Loucy (cell line): Measurements from ENCODE around the gene DUX4.
"Not testable (repeated sequence)": the region's sequence is repeated elsewhere in the genome, so short reads cannot be mapped to it uniquely, and the experiment has no call there.

Experiments
- H2AFZ ChIP-seq: fragments of 200-600 bp; sonication (generic); 2 replicates; pipeline ENCODE4 v1.6.0; 2016; ENCODE audit warnings: antibody characterized with exemption, mild to moderate bottlenecking, low read length, moderate library complexity
- H3F3A ChIP-seq: fragments of 200-600 bp; 2 replicates; pipeline ENCODE4 v1.6.0; 2016; ENCODE audit warnings: antibody characterized with exemption, low read depth, mild to moderate bottlenecking
- H3K27me3 ChIP-seq: fragments of 200-600 bp; sonication (generic); 2 replicates; pipeline ENCODE4 v1.6.1; 2014; ENCODE audit warnings: low read length, mild to moderate bottlenecking; ENCODE audit not compliant: insufficient read depth, poor library complexity, severe bottlenecking
- H3K36me3 ChIP-seq: fragments of 200-600 bp; sonication (generic); 2 replicates; pipeline ENCODE4 v1.6.1; 2016; ENCODE audit warnings: low read length; ENCODE audit not compliant: insufficient read depth
- H3K4me1 ChIP-seq: fragments of 200-600 bp; sonication (generic); 2 replicates; pipeline ENCODE4 v1.5.1; 2014; ENCODE audit warnings: low read length, mild to moderate bottlenecking; ENCODE audit not compliant: insufficient read depth, poor library complexity, severe bottlenecking
- H3K4me2 ChIP-seq: fragments of 200-600 bp; sonication (generic); 2 replicates; pipeline ENCODE4 v1.6.0; 2014; ENCODE audit warnings: antibody characterized with exemption, low read length, low read depth, mild to moderate bottlenecking; ENCODE audit not compliant: poor library complexity, severe bottlenecking
- H3K4me3 ChIP-seq: fragments of 200-600 bp; sonication (generic); 2 replicates; pipeline ENCODE4 v1.5.1; 2014; ENCODE audit warnings: low read length, mild to moderate bottlenecking, mixed read lengths; ENCODE audit not compliant: poor library complexity, severe bottlenecking
- H3K79me2 ChIP-seq: fragments of 200-600 bp; sonication (generic); 2 replicates; pipeline ENCODE4 v1.6.1; 2014; ENCODE audit warnings: low read length; ENCODE audit not compliant: insufficient read depth
- H3K9ac ChIP-seq: fragments of 200-600 bp; sonication (generic); 2 replicates; pipeline ENCODE4 v1.6.0; 2014; ENCODE audit warnings: mild to moderate bottlenecking, low read depth, low read length, moderate library complexity; ENCODE audit not compliant: poor library complexity, severe bottlenecking
- H3K9me2 ChIP-seq: fragments of 200-600 bp; sonication (generic); replicated peaks from 2 replicates; pipeline ENCODE4 v1.6.1; 2016; ENCODE audit warnings: low read depth, low read length, mixed read lengths
- H3K9me3 ChIP-seq: fragments of 200-600 bp; sonication (generic); 2 replicates; pipeline ENCODE4 v1.6.1; 2014; ENCODE audit warnings: mild to moderate bottlenecking, antibody characterized with exemption, low read length, low read depth; ENCODE audit not compliant: insufficient read depth
- H4K20me1 ChIP-seq: fragments of 200-600 bp; sonication (generic); 2 replicates; pipeline ENCODE4 v1.6.0; 2014; ENCODE audit warnings: antibody characterized with exemption, low read length, mild to moderate bottlenecking; ENCODE audit not compliant: insufficient read depth, poor library complexity, severe bottlenecking

Gene DUX4

DNA sequence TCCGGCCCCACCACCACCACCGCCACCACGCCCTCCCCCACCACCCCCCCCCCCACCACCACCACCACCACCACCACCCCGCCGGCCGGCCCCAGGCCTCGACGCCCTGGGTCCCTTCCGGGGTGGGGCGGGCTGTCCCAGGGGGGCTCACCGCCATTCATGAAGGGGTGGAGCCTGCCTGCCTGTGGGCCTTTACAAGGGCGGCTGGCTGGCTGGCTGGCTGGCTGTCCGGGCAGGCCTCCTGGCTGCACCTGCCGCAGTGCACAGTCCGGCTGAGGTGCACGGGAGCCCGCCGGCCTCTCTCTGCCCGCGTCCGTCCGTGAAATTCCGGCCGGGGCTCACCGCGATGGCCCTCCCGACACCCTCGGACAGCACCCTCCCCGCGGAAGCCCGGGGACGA is at the start of gene DUX4:
Gene DUX4, plus strand, starts transcription at position 347 of the 400 bp plus-strand sequence. Its CDS starts 0 bp downstream, at position 347.
- not testable (repeated sequence) for H3K36me3 ChIP-seq, H3K9me3 ChIP-seq, H3K4me1 ChIP-seq, H2AFZ ChIP-seq, H3K4me2 ChIP-seq, H3K9me2 ChIP-seq, H3K79me2 ChIP-seq, H3F3A ChIP-seq, H4K20me1 ChIP-seq, H3K4me3 ChIP-seq, H3K27me3 ChIP-seq, H3K9ac ChIP-seq

DNA sequence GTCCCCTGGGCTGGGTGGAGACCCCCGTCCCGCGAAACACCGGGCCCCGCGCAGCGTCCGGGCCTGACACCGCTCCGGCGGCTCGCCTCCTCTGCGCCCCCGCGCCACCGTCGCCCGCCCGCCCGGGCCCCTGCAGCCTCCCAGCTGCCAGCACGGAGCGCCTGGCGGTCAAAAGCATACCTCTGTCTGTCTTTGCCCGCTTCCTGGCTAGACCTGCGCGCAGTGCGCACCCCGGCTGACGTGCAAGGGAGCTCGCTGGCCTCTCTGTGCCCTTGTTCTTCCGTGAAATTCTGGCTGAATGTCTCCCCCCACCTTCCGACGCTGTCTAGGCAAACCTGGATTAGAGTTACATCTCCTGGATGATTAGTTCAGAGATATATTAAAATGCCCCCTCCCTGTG is 1.9 kb downstream of the DUX4 start:
- not testable (repeated sequence) for H3K9me3 ChIP-seq, H3K4me1 ChIP-seq, H2AFZ ChIP-seq, H3K27me3 ChIP-seq, H3K9ac ChIP-seq, H4K20me1 ChIP-seq, H3K79me2 ChIP-seq, H3K4me2 ChIP-seq, H3K4me3 ChIP-seq, H3F3A ChIP-seq, H3K36me3 ChIP-seq, H3K9me2 ChIP-seq

DNA sequence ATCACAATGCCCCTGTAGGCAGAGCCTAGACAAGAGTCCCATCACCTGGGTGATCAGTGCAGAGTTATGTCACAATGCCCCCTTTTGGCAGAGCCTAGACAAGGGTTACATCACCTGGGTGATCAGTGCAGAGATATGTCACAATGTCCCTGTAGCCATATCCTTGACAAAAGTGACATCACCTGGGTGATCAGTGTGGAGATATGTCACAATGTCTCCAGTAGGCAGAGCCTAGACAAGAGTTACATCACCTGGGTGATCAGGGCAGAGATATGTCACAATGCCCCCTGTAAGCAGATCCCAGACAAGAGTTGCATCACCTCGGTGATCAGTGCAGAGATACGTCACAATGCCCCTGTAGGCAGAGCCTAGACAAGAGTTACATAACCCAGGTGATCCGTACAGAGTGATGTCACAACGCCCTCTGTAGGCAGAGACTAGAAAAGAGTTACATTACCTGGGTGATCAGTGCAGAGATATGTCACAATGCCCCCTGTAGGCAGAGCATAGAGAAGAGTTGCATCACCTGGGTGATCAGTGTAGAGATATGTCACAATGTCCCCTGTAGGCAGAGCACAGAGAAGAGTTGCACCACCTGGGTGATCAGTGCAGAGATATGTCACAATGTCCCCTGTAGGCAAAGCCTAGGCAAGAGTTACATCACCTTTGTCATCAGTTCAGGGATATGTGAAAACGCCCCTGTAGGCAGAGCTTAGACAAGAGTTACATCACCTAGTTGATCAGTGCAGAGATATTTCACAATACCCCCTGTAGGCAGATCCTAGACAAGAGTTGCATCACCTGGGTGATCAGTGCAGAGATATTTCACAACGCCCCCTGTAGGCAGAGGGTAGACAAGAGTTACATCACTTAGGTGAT is 4.4 kb downstream of the DUX4 start:
- H2AFZ ChIP-seq, H3K27me3 ChIP-seq, H3K4me1 ChIP-seq, H3K9me2 ChIP-seq, H3K36me3 ChIP-seq, H3F3A ChIP-seq, H4K20me1 ChIP-seq, H3K79me2 ChIP-seq, H3K4me3 ChIP-seq, H3K9me3 ChIP-seq, H3K9ac ChIP-seq, H3K4me2 ChIP-seq: not testable (repeated sequence)

DNA sequence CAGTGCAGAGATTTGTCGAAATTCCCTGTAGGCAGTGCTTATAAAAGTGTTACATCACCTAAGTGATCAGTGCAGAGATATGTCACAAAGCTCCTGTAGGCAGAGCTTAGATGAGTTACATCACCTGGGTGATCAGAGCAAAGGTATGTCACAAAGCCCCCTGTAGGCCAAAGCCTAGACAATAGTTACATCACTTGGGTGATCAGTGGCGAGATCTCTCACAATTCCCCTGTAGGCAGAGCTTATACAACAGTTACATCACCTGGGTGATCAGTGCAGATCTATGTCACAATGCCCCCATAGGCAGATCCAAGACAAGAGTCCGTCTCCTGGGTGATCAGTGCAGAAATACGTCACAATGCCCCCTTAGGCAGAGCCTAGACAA is 5.0 kb downstream of the DUX4 start:
- not testable (repeated sequence) for H3K4me3 ChIP-seq, H4K20me1 ChIP-seq, H3K4me1 ChIP-seq, H3K9me2 ChIP-seq, H3K27me3 ChIP-seq, H3F3A ChIP-seq, H3K36me3 ChIP-seq, H3K9me3 ChIP-seq, H3K4me2 ChIP-seq, H3K79me2 ChIP-seq, H3K9ac ChIP-seq, H2AFZ ChIP-seq

DNA sequence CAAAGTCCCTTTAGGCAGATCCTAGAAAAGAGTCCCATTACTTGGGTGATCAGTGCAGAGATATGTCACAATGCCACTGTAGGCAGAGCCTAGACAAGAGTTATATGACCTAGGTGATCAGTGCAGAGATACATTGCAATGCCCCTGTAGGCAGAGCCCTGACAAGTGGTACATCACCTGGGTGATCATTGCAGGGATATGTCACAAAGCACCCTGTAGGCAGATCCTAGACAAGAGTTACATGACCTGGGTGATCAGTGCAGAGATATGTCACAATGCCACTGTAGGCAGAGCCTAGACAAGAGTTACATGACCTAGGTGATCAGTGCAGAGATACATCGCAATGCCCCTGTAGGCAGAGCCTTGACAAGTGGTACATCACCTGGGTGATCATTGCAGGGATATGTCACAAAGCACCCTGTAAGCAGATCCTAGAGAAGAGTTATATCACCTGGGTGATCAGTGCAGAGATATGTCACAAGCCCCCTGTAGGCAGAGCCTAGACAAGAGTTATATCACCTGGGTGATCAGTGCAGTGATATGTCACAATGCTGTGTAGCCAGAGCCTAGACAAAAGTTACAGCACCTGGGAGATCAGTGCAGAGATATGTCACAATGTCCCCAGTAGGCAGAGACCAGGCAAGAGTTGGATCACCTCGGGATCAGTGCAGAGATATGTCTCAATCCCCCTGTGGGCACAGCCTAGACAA is 5.6 kb downstream of the DUX4 start:
- not testable (repeated sequence) for H3K4me2 ChIP-seq, H3K4me1 ChIP-seq

DNA sequence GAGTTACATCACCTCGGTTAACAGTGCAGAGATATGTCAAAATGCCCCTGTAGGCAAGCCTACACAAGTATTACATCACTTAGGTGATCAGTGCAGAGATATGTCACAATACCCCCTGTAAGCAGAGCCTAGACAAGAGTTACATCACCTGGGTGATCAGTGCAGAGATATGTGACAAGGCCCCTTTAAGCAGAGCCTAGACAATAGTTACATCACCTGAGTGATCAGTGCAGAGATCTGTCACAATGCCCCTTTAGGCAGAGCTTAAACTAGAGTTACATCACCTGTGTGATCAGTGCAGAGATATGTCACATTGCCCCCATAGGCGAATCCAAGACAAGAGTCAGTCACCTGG is 6.1 kb downstream of the DUX4 start:
- H3K9me3 ChIP-seq, H3K27me3 ChIP-seq, H3K9me2 ChIP-seq, H3K79me2 ChIP-seq, H3K36me3 ChIP-seq, H3K4me2 ChIP-seq, H3K4me3 ChIP-seq, H3K9ac ChIP-seq, H3F3A ChIP-seq, H3K4me1 ChIP-seq, H2AFZ ChIP-seq, H4K20me1 ChIP-seq: not testable (repeated sequence)

More for the DNA sequence above, 5.6 kb downstream of the DUX4 start:
- not testable (repeated sequence) for H2AFZ ChIP-seq, H3F3A ChIP-seq, H3K4me3 ChIP-seq, H4K20me1 ChIP-seq, H3K9me2 ChIP-seq, H3K27me3 ChIP-seq, H3K36me3 ChIP-seq, H3K79me2 ChIP-seq, H3K9ac ChIP-seq, H3K9me3 ChIP-seq

DNA sequence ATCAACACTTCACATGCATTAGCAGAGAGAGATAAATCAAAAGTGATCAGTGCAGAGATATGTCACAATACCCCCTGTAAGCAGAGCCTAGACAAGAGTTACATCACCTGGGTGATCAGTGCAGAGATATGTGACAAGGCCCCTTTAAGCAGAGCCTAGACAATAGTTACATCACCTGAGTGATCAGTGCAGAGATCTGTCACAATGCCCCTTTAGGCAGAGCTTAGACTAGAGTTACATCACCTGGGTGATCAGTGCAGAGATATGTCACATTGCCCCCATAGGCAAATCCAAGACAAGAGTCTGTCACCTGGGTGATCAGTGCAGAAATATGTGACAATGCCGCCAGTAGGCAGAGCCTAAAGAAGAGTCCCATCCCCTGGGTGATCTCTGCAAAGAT is 7.4 kb downstream of the DUX4 start:
- not testable (repeated sequence) for H2AFZ ChIP-seq, H3K4me1 ChIP-seq, H4K20me1 ChIP-seq, H3K27me3 ChIP-seq, H3K36me3 ChIP-seq, H3K4me2 ChIP-seq, H3K9me3 ChIP-seq, H3K79me2 ChIP-seq, H3F3A ChIP-seq, H3K9ac ChIP-seq, H3K4me3 ChIP-seq, H3K9me2 ChIP-seq
